Prostate gland (tissue), 2 donors: ENCODE measurements around the gene DOK3.

Experiments used
- POLR2A ChIP-seq: fragments of 450-650 bp; IDR thresholded peaks from one replicate; pipeline ENCODE4 v1.6.1; 2016; ENCODE audit warnings: antibody characterized with exemption, mild to moderate bottlenecking
- POLR2AphosphoS5 ChIP-seq: sonication (generic); formaldehyde crosslinking; IDR thresholded peaks from one replicate; pipeline ENCODE4 v1.6.1; 2017; ENCODE audit warnings: antibody characterized with exemption
- TF ChIP-seq, protein P1 (sequence below), 4 experiments: fragments of 200-600 bp in 2 of 4; fragments of 450-650 bp in 2 of 4; sonication (generic) in 2 of 4; IDR thresholded peaks; 1 replicate in 3 of 4; 2 replicates in 1 of 4; pipeline ENCODE4 v1.5.1; 2016 to 2019; ENCODE audit warnings: antibody characterized with exemption in 4 of 4, mild to moderate bottlenecking in 2 of 4, moderate library complexity in 2 of 4

DNA sequence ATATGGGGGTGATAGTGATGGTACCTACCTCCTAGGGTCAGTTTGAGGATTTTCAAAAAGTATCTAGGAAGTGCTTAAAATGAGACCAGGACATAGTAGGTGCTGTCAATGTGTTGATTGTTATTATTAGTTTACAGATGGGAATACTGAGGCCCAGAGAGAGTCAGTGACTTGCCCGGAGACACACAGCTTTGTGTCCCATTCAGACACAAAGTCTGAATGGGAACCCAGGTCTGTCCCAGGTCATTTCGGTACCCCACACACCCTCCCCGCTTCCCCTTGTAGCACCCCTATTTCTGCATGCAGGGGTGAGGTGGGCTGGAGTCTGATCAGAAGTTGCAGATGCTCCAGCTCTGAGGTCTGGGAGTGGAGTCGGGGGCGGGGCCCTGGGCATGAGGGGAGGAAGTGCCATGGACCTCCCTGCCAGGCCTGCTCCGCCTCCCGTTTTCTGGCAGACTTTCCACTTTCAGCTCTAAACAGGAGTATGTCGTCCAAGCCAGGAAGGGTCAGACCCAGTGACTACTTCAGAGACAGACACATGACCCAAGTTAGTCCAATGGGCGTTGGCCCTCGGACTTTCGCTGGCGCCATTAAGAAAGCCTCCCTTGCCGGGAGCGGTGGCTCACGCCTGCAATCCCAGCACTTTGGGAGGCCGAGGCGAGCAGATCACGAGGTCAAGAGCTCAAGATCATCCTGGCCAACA is 32.9 kb downstream of the DOK3 start:
- TF ChIP-seq, protein P1, sequence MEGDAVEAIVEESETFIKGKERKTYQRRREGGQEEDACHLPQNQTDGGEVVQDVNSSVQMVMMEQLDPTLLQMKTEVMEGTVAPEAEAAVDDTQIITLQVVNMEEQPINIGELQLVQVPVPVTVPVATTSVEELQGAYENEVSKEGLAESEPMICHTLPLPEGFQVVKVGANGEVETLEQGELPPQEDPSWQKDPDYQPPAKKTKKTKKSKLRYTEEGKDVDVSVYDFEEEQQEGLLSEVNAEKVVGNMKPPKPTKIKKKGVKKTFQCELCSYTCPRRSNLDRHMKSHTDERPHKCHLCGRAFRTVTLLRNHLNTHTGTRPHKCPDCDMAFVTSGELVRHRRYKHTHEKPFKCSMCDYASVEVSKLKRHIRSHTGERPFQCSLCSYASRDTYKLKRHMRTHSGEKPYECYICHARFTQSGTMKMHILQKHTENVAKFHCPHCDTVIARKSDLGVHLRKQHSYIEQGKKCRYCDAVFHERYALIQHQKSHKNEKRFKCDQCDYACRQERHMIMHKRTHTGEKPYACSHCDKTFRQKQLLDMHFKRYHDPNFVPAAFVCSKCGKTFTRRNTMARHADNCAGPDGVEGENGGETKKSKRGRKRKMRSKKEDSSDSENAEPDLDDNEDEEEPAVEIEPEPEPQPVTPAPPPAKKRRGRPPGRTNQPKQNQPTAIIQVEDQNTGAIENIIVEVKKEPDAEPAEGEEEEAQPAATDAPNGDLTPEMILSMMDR (IDR thresholded peaks at IDR 0.05): no peak
- TF ChIP-seq POLR2AphosphoS5 (peak; percentile 7), POLR2A (no peak)
